HG02763 (cell line): ENCODE measurements around the gene CCM2.

Experiments
- ATAC-seq: cut with Tn5 transposase; IDR thresholded peaks from one replicate; pipeline ENCODE4 v1.9.1; 2021; ENCODE audit warnings: mild to moderate bottlenecking, moderate library complexity; ENCODE audit not compliant: unreplicated experiment

CCM2 gene

DNA sequence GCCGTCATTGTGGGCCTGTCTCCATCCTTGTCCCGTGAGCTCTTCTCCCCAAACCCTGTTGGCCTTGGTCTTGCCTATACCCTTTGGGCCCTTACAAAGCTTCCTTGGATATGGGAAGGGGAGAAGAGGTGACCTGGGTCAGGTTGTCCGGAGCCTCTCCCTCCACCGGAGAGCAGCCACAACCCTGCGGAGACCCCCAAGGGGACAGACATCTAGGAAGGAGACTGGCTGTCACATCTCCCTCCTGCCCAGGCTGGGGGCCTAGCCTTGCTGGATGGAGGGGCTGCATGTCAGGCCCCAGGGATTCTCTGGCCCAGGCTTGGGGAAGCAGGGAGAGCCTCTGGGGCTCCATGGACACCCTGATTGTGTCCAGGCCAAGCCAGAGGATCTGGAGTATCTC, 76.9 kb downstream of the CCM2 start:
- no peak for ATAC-seq

DNA sequence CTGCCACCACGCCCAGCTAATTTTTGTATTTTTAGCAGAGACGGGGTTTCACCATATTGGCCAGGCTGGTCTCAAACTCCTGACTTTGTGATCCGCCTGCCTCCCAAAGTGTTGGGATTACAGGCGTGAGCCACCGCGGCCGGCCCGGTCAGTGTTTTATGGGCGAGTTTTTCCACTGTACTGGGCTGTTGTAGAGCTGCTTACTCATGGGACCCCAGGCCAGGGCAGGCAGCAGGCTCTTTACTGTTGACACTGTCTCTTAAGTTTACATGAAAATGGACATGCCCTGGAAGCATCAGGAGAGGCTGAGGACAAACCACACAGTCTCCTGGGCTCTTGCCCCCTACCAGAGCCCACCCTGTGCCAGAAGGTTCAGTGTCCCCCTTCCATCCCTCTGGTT, 77.6 kb downstream of the CCM2 start:
- ATAC-seq: no peak

DNA sequence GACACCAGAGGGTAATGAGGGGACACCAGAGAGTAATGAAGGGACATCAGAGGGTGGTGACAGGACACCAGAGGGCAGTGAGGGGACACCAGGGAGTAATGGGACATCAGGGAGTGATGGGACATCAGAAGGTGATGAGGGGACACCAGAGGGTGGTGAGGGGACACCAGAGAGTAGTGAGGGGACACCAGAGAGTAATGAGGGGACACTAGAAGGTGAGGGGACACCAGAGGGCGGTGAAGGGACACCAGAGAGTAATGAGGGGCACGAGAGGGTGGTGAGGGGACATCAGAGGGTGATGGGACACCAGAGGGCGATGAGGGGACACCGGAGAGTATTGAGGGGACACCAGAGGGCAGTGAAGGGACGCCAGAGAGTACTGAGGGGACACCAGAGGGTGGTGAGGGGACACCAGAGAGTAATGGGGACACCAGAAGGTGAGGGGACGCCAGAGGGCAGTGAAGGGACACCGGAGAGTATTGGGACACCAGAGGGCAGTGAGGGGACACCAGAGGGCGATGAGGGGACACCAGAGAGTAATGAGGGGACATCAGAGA, 78.2 kb downstream of the CCM2 start:
- no peak for ATAC-seq

DNA sequence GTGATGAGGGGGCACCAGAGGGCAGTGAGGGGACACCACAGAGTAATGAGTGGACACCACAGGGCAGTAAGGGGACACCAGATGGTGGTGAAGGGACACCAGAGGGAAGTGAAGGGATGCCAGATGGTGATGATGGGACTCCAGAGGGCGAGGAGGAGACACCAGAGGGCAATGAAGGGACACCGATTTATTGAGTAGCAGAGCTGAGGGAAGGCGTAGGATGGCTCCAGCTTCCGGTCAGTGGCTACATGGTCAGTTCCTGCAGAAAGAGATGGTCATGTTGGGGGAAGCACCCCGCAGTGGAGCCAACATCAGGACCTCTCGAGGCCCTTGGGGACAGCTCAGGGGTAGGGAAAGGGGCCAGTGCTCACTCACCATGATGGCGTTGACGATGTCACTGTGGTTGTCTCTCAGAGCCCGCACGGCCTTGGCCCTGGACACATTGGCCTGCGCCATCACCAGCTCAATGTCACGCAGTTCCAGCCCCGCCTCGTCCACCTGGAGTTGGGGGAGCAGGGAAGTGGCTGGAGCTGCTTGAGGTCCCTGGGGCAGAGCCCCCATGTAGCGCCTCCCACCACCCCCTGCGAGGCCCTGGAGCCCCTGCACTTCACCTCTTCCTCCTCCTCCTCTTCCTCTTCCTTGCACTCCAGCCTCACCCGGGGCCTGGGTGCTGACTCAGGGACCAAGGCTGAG, 80.4 kb downstream of the CCM2 start:
- ATAC-seq: no peak

DNA sequence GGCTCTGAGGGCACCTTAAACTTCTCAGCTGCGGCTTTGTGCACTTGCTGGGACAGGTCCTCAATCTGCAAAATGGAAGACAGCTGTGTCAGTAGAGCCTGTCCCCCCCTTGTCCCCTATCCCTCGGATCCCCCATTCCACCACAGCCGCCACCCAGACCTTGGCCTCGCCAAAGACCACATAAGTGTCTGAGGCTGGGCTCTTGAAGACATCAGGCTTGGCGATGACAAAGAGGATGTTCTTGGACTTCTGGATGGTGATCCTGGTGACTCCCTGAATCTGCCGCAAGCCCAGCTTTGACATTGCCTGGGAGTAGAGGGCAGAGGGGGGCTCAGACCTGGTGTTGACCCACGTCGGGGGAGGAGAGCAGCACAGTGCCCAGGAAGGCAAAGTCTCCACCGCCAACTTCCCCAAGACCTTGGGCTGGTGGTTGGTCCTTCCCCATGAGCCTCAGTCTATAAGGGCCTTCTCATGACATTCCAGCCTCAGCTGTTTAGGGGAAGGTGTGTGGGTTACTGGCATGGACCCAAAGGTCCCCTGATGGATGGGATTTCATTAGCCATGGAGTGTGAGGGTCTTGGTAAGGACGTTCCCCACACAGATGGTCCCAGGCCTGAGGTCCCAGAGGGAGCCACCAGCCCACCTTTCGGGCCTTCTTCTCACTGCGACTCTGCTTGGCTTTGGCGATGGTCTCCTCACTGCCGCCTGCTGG, 81.1 kb downstream of the CCM2 start:
- ATAC-seq: no peak

DNA sequence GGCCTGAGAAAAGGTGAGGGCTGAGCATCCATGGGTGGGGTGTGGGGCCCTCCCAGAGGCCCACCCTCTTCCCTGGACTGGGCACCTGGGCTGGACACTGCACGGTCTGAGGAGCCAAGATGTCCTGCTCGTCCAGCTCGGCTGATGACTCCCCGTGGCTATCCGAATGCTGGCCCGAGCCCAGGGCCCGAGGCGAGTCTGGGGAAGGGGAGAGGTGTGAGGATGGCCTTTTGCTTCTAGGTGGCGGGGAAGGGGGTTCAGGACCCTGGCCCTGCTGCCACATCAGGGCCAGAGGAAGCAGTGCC, 81.6 kb downstream of the CCM2 start:
- no peak for ATAC-seq

DNA sequence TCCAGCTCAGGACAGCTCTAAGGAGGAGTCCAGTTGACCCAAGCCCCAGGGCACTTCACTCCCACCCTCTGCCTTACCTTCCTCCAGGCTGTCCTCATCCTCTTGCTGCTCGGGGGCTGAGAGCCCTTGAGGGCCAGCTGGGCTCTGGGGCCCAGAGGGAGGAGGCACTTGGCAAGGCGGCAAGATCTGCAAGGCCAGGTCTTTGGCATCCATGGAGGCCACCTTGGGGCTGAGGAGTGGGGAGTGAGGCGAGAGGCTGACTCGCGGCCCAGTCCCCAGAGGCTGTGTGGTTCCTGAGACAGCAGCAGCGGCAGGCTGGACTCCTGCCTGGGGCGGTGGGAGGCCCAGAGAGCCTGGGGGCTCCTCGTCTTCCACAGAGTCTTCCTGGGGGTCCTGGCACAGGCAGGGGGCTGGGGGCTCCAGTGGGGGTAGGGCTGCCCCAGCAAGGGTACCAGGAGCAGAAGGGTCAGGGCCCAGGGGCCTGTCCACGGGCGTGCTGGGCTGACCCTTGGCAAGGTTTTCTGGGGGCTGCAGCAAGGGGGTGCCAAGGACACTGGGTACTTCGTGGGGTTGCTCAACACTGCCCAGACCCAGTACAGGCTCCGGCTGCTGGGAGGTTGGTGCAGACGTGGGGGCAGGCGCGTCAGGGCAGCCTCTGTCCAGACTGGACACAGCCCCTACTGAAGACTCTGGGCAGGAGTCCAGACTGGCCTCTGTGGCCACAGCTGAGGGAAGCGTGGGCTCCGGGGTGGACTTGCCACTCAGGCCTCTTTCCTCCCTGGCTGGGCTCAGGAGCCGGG, 82.2 kb downstream of the CCM2 start:
- ATAC-seq: no peak

DNA sequence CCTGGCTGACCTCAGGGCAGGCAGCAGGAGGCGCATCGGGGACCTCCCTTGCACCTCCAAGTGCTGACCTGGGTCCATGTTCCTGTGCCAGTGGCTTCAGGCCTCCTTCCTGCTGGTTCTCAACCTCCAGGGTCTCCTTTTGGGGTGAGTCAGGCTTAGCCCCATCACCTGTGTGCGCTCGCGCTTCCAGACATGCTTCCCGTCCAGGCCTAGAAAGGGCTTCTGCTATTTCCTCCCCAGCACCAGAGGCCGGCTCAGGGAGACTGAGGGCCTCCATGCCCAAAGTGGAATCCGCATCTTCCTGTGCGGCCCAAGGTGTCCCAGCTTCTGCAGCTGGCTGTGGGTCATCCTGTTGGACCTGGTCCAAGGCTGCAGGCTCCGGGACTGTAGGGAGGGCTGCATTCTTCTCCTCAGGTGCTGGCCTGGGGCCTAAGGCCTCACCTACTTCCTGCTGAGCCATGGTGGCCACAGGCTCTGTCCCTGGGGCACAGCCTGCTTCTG, 82.9 kb downstream of the CCM2 start:
- ATAC-seq: no peak

DNA sequence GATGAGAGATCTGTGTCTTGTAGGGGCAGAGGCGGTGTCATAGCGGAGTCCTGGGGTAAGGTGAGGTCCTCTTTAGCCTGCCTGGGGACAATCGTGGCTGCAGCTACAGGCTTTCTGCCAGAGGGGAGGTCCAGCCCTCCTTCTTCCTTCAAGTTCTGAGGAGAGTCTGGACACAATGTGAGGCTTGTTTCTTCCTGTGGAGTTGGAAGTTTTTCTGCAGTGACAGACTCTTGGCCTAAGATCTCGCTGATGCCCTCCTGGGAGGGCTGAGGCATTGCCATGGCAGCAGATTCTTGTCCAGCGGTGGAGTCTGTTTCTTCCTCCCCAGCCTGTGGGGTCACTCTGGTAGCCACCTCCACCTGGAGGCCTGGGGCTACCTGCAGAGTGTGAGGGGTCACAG, 84.3 kb downstream of the CCM2 start:
- ATAC-seq: no peak

DNA sequence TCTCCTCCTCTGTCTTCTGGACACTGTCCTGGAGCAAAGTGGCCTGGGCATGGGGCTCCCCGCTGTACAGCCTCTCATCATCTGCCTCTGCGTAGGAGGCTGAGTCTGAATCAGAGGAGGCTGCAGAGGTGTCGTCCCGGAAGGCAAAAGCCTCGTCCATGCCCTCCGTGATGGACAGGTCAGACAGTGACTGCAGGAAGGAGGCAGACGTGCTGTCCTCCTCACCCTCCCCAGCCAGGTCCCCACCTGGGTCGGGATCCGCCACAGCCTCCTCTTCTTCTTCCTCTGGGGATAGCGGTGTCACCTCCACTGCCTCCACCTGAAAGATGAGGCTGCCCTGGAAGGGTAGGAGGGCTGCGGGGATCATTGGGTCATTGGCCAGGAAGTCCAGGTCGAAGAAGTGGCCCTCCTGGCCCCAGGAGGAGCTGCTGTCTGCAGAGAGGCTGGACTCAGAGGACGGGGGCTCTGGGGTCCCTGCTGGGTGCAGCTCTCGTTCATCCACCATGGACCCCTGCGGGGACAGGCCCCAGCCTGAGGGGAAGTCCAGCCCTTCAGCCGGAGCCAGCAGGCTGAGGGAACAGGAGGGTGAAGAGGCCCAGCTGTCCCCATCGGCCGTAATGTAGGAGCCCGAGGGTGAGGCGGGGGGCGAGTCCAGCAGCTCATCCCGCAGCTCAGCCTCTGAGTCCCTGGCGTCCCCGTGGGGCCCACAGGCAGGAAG, 85.1 kb downstream of the CCM2 start:
- no peak for ATAC-seq

DNA sequence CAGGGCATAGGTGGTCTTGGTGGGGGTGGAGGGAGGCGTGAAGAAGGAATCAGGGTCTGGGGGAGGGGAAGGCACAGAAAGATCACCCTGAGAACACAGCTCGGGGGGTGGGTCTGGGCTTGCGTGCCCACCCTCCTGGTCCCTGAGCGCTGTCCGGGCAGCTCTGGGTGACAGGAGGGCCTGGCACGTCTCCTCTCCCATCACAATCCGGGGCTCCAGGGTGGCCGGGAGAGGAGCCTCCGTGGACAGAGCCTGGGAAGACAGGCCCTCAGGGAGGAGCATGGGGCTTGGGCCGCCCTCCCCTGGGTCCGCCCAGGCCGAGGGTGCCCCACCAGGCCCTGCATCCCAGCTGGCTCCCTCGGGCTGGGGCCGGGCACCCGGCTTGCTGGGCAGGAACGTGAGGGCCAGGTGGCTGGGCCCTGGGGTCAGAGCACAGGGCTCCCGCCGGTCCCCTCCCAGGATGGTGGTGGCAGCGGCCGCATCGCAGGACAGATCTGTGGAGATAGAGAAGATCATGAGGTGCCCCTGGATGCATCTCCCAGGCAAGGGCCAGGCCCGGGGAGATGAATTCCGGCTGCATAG, 85.7 kb downstream of the CCM2 start:
- ATAC-seq: no peak

DNA sequence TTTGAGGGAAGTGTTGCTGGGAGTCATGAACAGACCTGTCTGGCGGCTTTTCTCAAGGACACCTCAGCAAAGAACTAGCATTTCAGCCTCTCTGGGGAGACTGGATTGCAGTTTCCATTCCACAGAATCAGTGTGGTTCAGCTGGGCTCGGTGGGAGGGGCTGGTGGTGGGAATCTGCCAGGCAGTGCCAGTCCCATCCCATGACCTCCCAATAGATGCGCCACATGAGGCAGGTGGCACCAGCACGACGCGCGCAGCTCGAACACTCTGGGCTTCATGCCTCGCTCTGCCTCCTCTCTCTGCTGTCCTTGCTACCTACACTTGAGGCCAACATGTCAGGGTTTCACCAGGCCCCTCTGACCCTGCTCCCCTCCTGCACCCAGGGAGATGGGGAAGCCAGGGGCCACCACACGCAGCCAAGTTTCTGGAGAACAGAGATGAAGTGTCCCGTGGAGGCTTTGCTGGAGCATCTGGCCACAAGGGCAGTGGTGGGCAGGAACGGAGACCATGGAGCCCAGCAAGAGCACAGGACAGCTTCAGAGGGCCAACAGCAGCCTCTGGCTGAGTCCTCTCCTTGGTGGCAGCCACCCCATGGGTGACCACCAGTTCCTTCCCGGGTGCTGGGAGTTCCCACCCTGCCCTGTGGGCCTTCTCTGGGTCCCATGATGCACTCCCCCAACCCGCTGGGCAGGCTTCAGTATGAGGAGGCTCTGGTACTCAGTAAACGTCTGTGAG, 86.5 kb downstream of the CCM2 start:
- no peak for ATAC-seq

DNA sequence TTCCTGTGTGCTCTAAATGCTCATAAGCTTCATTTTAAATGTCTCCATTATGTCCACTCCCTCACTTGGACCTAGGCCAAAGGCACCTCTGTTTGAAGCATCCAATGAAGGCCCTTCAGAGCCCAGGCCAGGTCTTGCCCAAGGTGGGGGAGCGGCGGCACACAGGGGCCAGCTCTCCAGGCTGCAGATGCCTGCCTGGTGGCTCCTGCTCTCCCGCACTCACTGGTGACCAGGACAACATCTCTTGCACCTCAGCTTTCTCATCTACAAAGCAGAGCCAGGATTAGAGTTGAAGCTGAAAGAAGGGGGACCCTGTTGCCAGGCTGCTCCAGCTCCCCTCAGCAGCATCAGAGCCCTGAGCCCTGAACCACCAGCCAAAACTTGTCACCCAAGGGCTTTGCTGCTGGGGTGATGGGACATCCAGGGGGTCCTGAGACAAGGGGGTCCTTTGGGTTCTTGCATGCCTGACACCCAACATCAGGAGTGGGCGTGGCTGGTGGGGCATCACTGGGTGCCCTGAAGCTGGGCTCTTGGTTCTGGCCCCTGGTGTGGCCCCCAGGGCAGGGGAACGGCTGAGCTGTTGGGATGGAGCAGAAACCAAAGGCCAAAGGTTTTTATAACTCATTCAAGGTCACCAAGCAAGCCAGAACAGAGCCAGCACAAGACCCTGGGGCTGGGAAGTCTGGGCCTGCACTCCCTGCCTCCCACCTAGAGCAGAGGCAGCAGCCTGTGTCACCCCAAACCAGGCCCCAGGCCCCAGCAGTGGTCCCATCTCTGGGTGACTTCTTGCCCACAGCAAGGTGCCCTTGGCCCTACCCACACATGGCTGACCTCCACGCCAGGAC, 87.5 kb downstream of the CCM2 start:
- no peak for ATAC-seq

DNA sequence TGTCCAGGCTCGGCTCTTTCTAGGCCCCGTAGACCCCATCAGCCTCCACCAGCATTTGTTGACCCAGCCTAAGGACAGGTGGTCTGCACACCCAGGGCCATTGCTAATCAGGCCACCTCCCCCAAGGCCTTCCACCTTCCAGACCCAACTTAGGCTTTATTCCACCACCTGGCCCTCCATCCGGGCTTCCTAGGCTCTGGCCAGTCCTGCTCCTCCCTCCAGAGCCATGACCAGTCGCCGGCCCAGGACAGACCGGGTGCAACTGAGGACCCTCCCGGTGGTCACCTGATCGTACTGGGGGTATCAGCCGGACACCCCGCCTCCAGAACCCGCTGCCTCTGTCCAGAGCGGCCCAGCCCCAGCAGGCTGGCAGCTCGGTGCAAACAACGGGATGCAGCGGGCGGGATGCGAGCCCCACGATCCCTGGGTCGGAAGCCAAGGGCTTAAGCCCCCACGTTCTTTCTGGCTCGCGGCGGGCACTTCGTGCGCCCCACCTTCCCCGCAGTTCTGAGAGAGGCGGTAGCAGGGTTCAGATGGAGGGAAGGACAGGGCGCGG, 88.2 kb downstream of the CCM2 start:
- no peak for ATAC-seq

DNA sequence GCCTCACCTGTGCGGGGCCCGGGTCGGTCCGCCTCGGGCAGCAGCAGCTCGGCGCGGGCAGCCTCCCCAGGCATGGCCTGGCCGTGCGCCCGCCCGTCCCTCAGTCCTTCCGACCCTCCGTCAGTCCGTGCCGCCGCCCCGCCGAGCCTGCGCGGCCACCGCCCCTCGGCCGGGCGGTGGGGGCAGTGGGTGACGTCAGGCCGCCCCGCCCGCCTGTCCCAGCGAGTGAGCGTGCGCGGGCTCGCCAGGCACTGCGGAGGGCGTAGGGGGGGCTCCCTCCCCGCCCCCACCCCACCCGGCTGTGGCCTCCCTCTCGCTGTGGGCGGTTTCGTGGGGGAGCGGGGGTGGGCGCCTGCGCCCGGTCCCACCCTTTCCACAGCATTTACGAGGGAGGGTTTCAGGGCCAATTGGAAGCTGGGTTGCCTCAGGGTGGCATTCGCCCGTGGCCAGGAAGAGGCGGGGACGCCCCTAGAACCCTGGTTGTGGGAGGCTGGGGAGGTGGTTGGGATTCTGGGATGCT, 88.9 kb downstream of the CCM2 start, which contains the start of gene NACAD:
TSS of gene NACAD (minus strand) at position 149 of the 520 bp plus-strand sequence. CDS start at position 74, 75 bp downstream.
- ATAC-seq: no peak

DNA sequence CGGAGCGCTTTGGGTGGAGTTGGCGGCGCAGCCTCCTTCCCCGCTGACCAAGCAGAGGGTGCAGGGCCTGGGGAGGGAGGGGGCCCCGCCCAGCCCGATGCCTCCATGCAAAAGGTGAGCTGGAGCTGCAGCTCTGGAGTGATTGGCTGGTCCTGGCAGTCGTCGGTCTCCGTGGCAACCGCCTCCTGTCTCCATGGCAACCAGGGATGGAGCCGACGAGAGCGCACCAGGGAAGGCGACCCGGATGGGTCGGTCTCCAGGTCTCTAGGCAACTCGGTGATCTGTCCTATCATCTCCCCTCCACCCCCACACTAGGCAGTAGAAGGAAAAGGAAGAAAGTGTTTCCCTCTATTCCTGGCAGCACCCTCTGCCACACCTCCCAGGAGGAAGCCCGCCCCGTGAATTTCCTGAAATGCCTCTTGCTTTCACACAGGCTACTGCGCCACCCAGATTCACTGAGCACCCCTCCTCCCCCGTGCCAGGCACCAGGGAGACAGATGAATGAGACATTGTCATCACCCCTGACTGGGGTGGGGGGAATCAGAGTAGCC, 89.4 kb downstream of the CCM2 start:
- no peak for ATAC-seq

DNA sequence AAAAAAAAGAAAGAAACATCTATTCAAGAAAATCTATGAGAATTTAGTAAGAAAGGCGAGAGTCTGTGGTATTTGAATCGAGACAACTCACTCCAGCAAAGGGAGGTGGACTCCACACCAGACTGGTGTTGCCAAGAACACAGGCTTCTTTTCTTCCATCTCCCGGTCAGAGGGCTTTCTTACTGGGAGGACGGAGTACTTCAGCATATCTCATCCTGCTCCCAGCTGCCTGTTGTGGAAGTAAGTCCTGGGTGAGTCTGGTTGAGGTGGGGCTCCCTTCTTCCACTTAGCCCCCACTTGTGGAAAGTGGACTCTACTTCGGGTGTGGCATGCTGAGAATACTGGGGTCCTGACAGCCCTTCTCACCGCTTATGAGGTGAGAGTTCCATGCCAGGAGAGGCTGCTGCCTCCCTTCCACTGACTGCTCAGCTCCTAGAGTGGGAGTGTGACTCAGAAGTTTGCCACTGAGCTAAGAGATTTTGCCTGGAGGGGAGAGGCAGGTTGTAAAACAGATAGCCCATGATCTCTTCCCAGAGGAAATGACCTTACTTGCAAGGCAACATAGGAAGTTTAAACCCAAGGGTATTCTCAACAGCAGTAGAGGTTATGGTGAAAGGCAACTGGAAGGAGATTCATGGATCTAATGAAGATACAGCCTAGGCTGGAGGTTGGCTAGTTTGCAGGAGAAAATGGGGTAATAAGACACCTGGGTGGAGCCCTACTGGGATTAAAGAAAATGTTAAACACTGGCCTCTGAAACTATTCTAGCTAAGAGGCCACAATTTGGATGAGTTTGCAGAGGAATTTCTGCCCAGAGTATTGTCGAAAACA, 92.3 kb downstream of the CCM2 start:
- ATAC-seq: no peak
